K562 (cell line): ENCODE results near the gene ZC3H18. TPM values are rescaled to one million over a fixed set of nuclear protein-coding genes. Genes with fewer than 3 reads are reported as not detected.

ENCODE experiments used
- ATAC-seq: fragments of 200-7000 bp; cut with Tn5 transposase; 3 replicates; pipeline ENCODE4 v1.9.1; 2020; ENCODE audit warnings: moderate library complexity
- BruUV-seq: library from RNA; stranded (reverse); fragments of 400-500 nt; replicated peaks from 2 replicates; lab custom pipeline; 2021; lab: Mats Ljungman, UMichigan
- CTCF ChIA-PET: fragments of 300-600 bp; formaldehyde crosslinking; extraction: SDS; loops from one replicate; lab custom pipeline; 2021; ENCODE audit warnings: low intra/inter-chr PET ratio; lab: Yijun Ruan, JAX
- POLR2A ChIA-PET: fragments of 300-600, 350-650 bp; sonication (Branson Sonifier 250); formaldehyde crosslinking; extraction: SDS; loops from one replicate; lab custom pipeline; 2021; ENCODE audit warnings: antibody characterized with exemption, inconsistent platforms; lab: Yijun Ruan, JAX
- DNase-seq, 4 experiments: peaks; one replicate each; pipeline versions ENCODE4 v3.0.0 to v3.0.0-alpha.2; 2011 to 2018; ENCODE audit warnings: low spot score in 3 of 4, mixed read lengths in 3 of 4; ENCODE audit errors: extremely low read depth in 1 of 4
- FAIRE-seq: peaks from 2 replicates; lab custom pipeline; 2011; peaks lifted over from hg19 to GRCh38; lab: Jason Lieb, UNC
- H2AFZ ChIP-seq: 2 replicates; pipeline ENCODE4 v1.6.0; 2011; ENCODE audit warnings: low read depth, low read length, control low read depth, inconsistent platforms
- H3K27ac ChIP-seq: fragments of 200-600 bp; 3 replicates; pipeline ENCODE4 v1.8.0; 2011; ENCODE audit warnings: low read depth, mild to moderate bottlenecking, control low read depth, inconsistent platforms, low read length, moderate library complexity, mixed read lengths; ENCODE audit errors: extremely low read depth
- H3K27me3 ChIP-seq, 2 experiments: fragments of 300-600 bp in 1 of 2; 2 replicates in 1 of 2; 3 replicates in 1 of 2; pipeline versions ENCODE4 v1.6.0 to v1.8.0; 2011; ENCODE audit warnings: inconsistent platforms in 2 of 2, low read length in 2 of 2, mild to moderate bottlenecking in 1 of 2, mixed read lengths in 1 of 2, moderate library complexity in 1 of 2; ENCODE audit not compliant: control insufficient read depth in 2 of 2, insufficient read depth in 2 of 2
- H3K36me3 ChIP-seq: fragments of 300-600 bp; 3 replicates; pipeline ENCODE4 v1.8.0; 2011; ENCODE audit warnings: mild to moderate bottlenecking, low read length, inconsistent platforms; ENCODE audit not compliant: control insufficient read depth, insufficient read depth
- H3K4me1 ChIP-seq, 2 experiments: fragments of 200-600 bp in 1 of 2; replicated peaks in 1 of 2; 2 replicates in 1 of 2; 3 replicates in 1 of 2; pipeline versions ENCODE4 v1.5.1 to v1.8.0; 2011; ENCODE audit warnings: inconsistent platforms in 2 of 2, low read length in 2 of 2, mild to moderate bottlenecking in 1 of 2, mixed read lengths in 1 of 2, moderate library complexity in 1 of 2; ENCODE audit not compliant: control insufficient read depth in 2 of 2, insufficient read depth in 2 of 2
- H3K4me2 ChIP-seq: 2 replicates; pipeline ENCODE4 v1.6.1; 2011; ENCODE audit warnings: low read length, control low read depth, inconsistent platforms, mixed read lengths; ENCODE audit not compliant: insufficient read depth
- H3K4me3 ChIP-seq: fragments of 200-600 bp; sonication (generic), shearing (Covaris generic); 2 replicates; pipeline ENCODE4 v1.5.1; 2016; ENCODE audit warnings: control low read depth, inconsistent platforms
- H3K79me2 ChIP-seq: fragments of 200-600 bp; 3 replicates; pipeline ENCODE4 v1.8.0; 2011; ENCODE audit warnings: low read length, inconsistent platforms; ENCODE audit not compliant: control insufficient read depth, insufficient read depth
- H3K9ac ChIP-seq, 2 experiments: 2 replicates each; pipeline versions ENCODE4 v1.6.0 to v1.6.1; 2011; ENCODE audit warnings: low read depth in 2 of 2, low read length in 2 of 2, control low read depth in 1 of 2, inconsistent platforms in 1 of 2, mild to moderate bottlenecking in 1 of 2, mixed read lengths in 1 of 2; ENCODE audit not compliant: insufficient read depth in 1 of 2
- H3K9me1 ChIP-seq: one replicate; pipeline ENCODE4 v1.6.0; 2011; ENCODE audit warnings: inconsistent platforms, mild to moderate bottlenecking, low read length, moderate library complexity; ENCODE audit not compliant: control insufficient read depth, insufficient read depth
- H3K9me3 ChIP-seq: replicated peaks from 2 replicates; pipeline ENCODE4 v1.5.1; 2011; ENCODE audit warnings: low read depth, low read length, inconsistent platforms; ENCODE audit not compliant: control insufficient read depth, insufficient read depth
- H4K20me1 ChIP-seq: replicated peaks from 2 replicates; pipeline ENCODE4 v1.6.1; 2011; ENCODE audit warnings: low read length, inconsistent platforms, mixed read lengths; ENCODE audit not compliant: control insufficient read depth, insufficient read depth
- BDP1 ChIP-seq: IDR thresholded peaks from 3 replicates; pipeline ENCODE4 v1.6.1; 2011; ENCODE audit not compliant: insufficient read length, insufficient read depth
- CTBP1 ChIP-seq: fragments of 450-650 bp; IDR thresholded peaks from 2 replicates; pipeline ENCODE4 v1.6.1; 2016; ENCODE audit warnings: borderline replicate concordance
- DACH1 ChIP-seq: fragments of 450-650 bp; IDR thresholded peaks from 2 replicates; pipeline ENCODE4 v1.6.1; 2018; ENCODE audit not compliant: partially characterized antibody
- MTA3 ChIP-seq: fragments of 450-650 bp; formaldehyde crosslinking; IDR thresholded peaks from 2 replicates; pipeline ENCODE4 v1.6.1; 2017; ENCODE audit warnings: mild to moderate bottlenecking, borderline replicate concordance
- SMARCB1 ChIP-seq: IDR thresholded peaks from 2 replicates; pipeline ENCODE4 v1.6.1; 2011; ENCODE audit warnings: improper control_type of control experiment, low read depth; ENCODE audit not compliant: insufficient read length
- STAT6 ChIP-seq: sonication (generic); formaldehyde crosslinking; IDR thresholded peaks from 2 replicates; pipeline ENCODE4 v1.8.1; 2023; ENCODE audit warnings: mild to moderate bottlenecking, missing genetic modification reagents
- ZC3H8 ChIP-seq: fragments of 450-650 bp; IDR thresholded peaks from 2 replicates; pipeline ENCODE4 v1.6.1; 2017
- ZNF197 ChIP-seq: fragments of 200-800 bp; sonication (Bioruptor generic); IDR thresholded peaks from 2 replicates; pipeline ENCODE4 v1.6.1; 2016; ENCODE audit warnings: low read depth, missing genetic modification characterization, missing compliant biosample characterization
- ZNF224 ChIP-seq: sonication (generic); formaldehyde crosslinking; IDR thresholded peaks from 2 replicates; pipeline ENCODE4 v1.8.0; 2022; ENCODE audit warnings: mild to moderate bottlenecking, missing genetic modification reagents
- ZNF766 ChIP-seq: fragments of 200-800 bp; sonication (Bioruptor generic); conservative IDR thresholded peaks from 2 replicates; pipeline ENCODE4 v1.6.1; 2016; ENCODE audit warnings: missing genetic modification characterization, missing compliant biosample characterization
- WGBS: fragments of 100-300 bp; shearing (Covaris generic); methylation state at CpG from one replicate; pipeline ENCODE4 v1.1.6; 2016; ENCODE audit warnings: low coverage, mixed read lengths; ENCODE audit not compliant: insufficient coverage; ENCODE audit errors: missing lambda C conversion rate; 5-methylcytosine and 5-hydroxymethylcytosine counted together
- in situ Hi-C: fragments of 300-500 bp; cut with MboI; formaldehyde crosslinking; loops from 4 replicates; pipeline ENCODE4 v1.15.0; 2018; ENCODE audit warnings: inconsistent platforms, mixed read lengths
- intact Hi-C: fragments of 100-400 bp; cut with micrococcal nuclease; formaldehyde crosslinking; loops from 2 replicates; pipeline ENCODE4 v1.14.2; 2022
- polyA plus RNA-seq, 8 experiments: library from polyadenylated mRNA; depleted of rRNA in 4 of 8; stranded (reverse) in 5 of 8; unstranded in 3 of 8; fragments of >200 nt; fragmentation: Nextera tagmentation in 2 of 8; fragmentation: Illumina TruSeq in 1 of 8; extraction: Ambion mirVana in 2 of 8; extraction: Trizol in 1 of 8; gene quantifications; 2 replicates each; pipeline versions ENCODE4 v1.2.1 to v1.2.3, GENCODE V29; 2011 to 2014; ENCODE audit warnings: inconsistent platforms in 1 of 8, missing spikeins in 1 of 8
- total RNA-seq, 7 experiments: library from RNA; depleted of rRNA in 6 of 7; stranded (reverse); fragments of >200 nt in 6 of 7; fragmentation: Illumina TruSeq in 2 of 7; extraction: Trizol in 2 of 7; gene quantifications; 2 replicates each; pipeline versions ENCODE4 v1.2.1 to v1.2.3, GENCODE V29; 2011 to 2021; ENCODE audit warnings: low replicate concordance in 1 of 7
- TF ChIP-seq, protein P1 (sequence below): IDR thresholded peaks from 2 replicates; pipeline ENCODE4 v1.6.1; 2016; ENCODE audit warnings: missing genetic modification characterization, missing compliant biosample characterization
- TF ChIP-seq, protein P2 (sequence below): sonication (generic); formaldehyde crosslinking; IDR thresholded peaks from 2 replicates; pipeline ENCODE4 v1.9.0; 2022; ENCODE audit warnings: mild to moderate bottlenecking, missing genetic modification reagents

The ZC3H18 gene
- total and polyA plus RNA-seq, 9 of the 15 experiments (the other 6 are each of a cell fraction or from before 2014, with no cell fraction given): 1.7 to 88.7 (median 26.9) TPM

- DNase-seq (peak; percentile 60 to 81 (median 76)), FAIRE-seq (peak; percentile 88), ATAC-seq (peak; percentile 51)
- ChIA-PET POLR2A (interaction anchor here (1.0 to 2.0 kb wide), 3 partner anchors 10 to 267 kb away, joined by 3 to 8 read pairs (median 7); no protein-coding TSS in a partner anchor), CTCF (interaction anchor here (0.6 to 6.2 kb wide), 3 partner anchors 83 to 263 kb away, joined by 3 to 108 read pairs (median 3); no protein-coding TSS in a partner anchor)
- in situ Hi-C loops (loop anchor here (10.0 kb wide), 1 partner anchor 81 kb away; no protein-coding TSS in a partner anchor), intact Hi-C loops (loop anchor here (2.0 to 5.0 kb wide), 2 partner anchors 35 to 36 kb away; no protein-coding TSS in a partner anchor)
- Histone ChIP-seq H3K27ac (peak overlapping the region; percentile 21; the same call in 2 of the 3 replicates), H3K9ac (peak overlapping the region in 1 of 2 experiments; percentile 86; a peak in 2 of 4 replicates), H2AFZ (no peak overlapping the region; the same call in 1 of the 2 replicates), H3K4me1 (peaks cover 46 to 97% of the 10 kb centered on the region in 2 experiments), H4K20me1 (peaks cover 9% of the 10 kb centered on the region), H3K36me3 (peaks cover 64% of the 10 kb centered on the region; the same call in 2 of the 3 replicates), H3K4me2 (peak overlapping the region; percentile 41), H3K79me2 (peaks cover 5% of the 10 kb centered on the region; the same call in 1 of the 3 replicates), H3K9me3 (no peaks in the 10 kb centered on the region), H3K4me3 (no peak overlapping the region), H3K9me1 (peaks cover 3% of the 10 kb centered on the region), H3K27me3 (no peaks in the 10 kb centered on the region)
- no TSS peak for BruUV-seq
- WGBS: 37% methylated on average over 27 of the region's 29 CpGs
- TF ChIP-seq ZNF197 (no peak), ZNF766 (CRISPR knock-in tag) (no peak), DACH1 (no peak), CTBP1 (peak; percentile 87), STAT6 (CRISPR knock-in tag) (0 out of 2 replicates have a peak, but pooled peaks have one; percentile 63), ZNF224 (no peak), BDP1 (no peak), SMARCB1 (no peak), ZC3H8 (no peak), MTA3 (peak; percentile 44; the same call in 1 of the 2 replicates)
- TF ChIP-seq, protein P1, sequence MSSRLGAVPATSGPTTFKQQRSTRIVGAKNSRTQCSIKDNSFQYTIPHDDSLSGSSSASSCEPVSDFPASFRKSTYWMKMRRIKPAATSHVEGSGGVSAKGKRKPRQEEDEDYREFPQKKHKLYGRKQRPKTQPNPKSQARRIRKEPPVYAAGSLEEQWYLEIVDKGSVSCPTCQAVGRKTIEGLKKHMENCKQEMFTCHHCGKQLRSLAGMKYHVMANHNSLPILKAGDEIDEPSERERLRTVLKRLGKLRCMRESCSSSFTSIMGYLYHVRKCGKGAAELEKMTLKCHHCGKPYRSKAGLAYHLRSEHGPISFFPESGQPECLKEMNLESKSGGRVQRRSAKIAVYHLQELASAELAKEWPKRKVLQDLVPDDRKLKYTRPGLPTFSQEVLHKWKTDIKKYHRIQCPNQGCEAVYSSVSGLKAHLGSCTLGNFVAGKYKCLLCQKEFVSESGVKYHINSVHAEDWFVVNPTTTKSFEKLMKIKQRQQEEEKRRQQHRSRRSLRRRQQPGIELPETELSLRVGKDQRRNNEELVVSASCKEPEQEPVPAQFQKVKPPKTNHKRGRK (tag): no peak
- TF ChIP-seq, protein P2, sequence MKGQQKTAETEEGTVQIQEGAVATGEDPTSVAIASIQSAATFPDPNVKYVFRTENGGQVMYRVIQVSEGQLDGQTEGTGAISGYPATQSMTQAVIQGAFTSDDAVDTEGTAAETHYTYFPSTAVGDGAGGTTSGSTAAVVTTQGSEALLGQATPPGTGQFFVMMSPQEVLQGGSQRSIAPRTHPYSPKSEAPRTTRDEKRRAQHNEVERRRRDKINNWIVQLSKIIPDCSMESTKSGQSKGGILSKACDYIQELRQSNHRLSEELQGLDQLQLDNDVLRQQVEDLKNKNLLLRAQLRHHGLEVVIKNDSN (CRISPR knock-in tag): no peak
These were observed 43.9 kb upstream of the ZC3H18 start for GRCh38 chr16:88526008-88526905.
